ENCODE measurements around the gene AGAP2.

Gene AGAP2

DNA sequence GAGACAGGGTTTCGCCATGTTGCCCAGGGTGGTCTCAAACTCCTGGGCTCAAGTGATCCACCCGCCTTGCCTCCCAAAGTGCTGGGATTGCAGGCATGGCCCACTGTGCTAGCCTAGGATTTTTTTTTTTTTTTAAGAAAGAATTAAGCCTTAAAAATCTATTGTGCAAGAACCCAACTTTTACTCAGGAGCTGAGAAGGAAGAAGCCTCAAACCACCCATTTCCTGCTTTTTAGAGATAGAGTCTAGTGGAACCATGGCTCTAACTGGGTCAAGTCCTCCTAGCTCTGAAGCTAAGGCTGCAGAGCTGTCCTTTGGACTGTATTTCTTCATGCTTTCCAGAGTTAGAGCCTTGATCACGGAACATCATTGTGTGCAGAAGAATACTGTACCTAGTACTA is 42.7 kb upstream of the AGAP2 start:
- no peak overlapping the region for H3K4me3 ChIP-seq (ENCODE audit: low read length)
- TF ChIP-seq, protein P1, sequence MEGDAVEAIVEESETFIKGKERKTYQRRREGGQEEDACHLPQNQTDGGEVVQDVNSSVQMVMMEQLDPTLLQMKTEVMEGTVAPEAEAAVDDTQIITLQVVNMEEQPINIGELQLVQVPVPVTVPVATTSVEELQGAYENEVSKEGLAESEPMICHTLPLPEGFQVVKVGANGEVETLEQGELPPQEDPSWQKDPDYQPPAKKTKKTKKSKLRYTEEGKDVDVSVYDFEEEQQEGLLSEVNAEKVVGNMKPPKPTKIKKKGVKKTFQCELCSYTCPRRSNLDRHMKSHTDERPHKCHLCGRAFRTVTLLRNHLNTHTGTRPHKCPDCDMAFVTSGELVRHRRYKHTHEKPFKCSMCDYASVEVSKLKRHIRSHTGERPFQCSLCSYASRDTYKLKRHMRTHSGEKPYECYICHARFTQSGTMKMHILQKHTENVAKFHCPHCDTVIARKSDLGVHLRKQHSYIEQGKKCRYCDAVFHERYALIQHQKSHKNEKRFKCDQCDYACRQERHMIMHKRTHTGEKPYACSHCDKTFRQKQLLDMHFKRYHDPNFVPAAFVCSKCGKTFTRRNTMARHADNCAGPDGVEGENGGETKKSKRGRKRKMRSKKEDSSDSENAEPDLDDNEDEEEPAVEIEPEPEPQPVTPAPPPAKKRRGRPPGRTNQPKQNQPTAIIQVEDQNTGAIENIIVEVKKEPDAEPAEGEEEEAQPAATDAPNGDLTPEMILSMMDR (IDR thresholded peaks at IDR 0.05; ENCODE audit: insufficient read depth, low read depth, low read length, missing control alignments): no peak
- no peak for DNase-seq (ENCODE audit: low read depth)

DNA sequence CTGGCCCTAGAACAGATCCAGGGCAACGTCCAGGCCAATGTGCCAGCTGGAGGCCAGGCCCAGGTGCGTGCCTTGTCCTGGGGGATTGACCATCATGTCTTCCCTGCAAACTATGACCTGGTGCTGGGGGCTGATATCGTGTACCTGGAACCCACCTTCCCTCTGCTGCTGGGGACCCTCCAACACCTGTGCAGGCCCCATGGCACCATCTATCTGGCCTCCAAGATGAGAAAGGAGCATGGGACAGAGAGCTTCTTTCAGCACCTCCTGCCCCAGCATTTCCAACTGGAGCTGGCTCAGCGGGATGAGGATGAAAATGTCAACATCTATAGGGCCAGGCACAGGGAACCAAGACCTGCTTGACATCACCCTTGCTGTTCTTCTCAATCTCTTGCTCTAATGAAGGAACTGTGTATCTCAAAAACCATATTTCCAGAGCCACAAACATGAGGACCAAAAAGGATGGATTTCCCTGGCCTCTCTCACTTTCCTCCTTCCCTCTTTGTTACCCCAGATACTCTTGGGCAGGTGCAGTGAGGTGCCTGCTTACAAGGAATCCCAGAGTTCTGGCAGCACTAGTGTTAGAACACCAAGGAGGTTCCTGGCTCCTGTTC is 41.8 kb upstream of the AGAP2 start:
- no peak for DNase-seq (ENCODE audit: low read depth)
- TF ChIP-seq, protein P1 (IDR thresholded peaks at IDR 0.05; ENCODE audit: insufficient read depth, low read depth, low read length, missing control alignments): no peak
- no peak overlapping the region for H3K4me3 ChIP-seq (ENCODE audit: low read length)

DNA sequence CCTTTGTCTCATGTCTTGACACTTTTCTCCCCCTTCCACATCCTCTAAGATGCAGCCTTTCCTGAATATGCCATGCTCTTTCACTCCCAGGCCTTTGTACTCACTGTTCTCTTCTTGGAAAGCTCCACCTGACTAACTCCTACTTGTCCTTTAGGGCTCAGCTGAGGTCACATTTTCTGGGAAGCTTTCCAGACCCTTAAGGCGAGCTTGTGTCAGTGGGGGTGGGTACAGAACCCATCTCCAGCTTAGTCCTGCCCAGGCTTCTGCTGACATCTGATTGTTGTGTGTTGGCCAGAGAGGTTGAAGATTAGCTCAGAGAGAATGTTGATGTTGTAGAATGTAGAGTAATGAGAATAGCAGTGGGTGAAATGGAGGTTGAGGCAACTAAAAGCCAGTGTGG is 41.2 kb upstream of the AGAP2 start:
- no peak for DNase-seq (ENCODE audit: low read depth)
- TF ChIP-seq, protein P1 (IDR thresholded peaks at IDR 0.05; ENCODE audit: insufficient read depth, low read depth, low read length, missing control alignments): no peak
- H3K4me3 ChIP-seq (ENCODE audit: low read length): no peak overlapping the region

DNA sequence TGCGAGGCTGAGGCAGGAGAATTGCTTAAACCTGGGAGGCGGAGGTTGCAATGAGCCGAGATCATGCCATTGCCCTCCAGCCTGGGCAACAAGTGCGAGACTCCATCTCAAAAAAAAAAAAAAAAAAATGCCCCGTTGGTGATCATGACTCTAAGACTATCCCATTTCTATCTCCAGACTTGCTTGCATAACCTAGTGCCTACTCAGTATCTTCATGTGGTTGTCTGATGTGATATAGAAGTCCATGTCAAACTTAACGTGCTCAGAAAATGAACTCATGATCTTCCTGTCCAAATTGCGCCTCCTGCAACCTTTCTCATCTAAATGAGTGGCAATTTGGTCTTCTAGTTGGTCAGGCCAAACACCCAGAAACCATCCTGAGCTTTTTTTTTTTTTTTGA is 39.4 kb upstream of the AGAP2 start:
- TF ChIP-seq, protein P1 (IDR thresholded peaks at IDR 0.05; ENCODE audit: insufficient read depth, low read depth, low read length, missing control alignments): no peak
- no peak overlapping the region for H3K4me3 ChIP-seq (ENCODE audit: low read length)
- DNase-seq (ENCODE audit: low read depth): no peak

DNA sequence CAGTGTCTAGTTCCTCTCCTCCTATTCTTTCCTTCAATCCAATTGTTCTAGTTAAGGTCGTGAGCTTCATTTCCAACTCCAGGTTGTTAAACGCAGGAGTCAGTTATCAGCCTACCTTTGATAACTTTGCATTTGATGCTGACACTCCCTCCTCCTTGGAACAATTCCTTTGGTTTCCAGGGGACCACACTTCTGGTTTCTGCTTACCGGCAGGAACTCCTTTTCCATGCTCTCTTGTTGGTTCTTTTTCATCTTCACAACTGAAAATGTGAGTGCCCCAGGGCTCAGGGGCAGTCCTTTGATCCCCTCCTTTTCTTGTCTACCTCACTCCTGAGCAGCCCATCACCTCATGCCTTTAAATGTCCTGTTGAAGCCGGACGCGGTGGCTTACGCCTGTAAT is 38.8 kb upstream of the AGAP2 start:
- TF ChIP-seq, protein P1 (IDR thresholded peaks at IDR 0.05; ENCODE audit: insufficient read depth, low read depth, low read length, missing control alignments): no peak
- H3K4me3 ChIP-seq (ENCODE audit: low read length): no peak overlapping the region
- DNase-seq (ENCODE audit: low read depth): no peak

DNA sequence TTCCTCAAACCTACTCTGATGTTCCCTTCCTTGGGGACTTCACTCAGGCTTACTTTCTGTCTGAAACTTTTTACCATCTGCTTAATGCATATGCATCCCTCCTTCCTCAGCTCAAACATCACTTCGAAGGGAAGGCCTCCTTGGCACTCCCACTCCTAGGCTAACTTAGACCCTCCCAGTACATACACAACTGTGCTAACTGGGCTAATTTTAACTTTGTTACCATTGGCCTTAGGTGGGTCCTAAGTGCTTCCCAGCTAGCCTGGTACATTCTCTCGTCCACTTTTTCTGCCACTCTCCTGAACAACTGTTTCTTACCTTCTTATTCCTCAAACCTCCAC is 37.7 kb upstream of the AGAP2 start:
- DNase-seq (ENCODE audit: low read depth): no peak
- no peak overlapping the region for H3K4me3 ChIP-seq (ENCODE audit: low read length)
- TF ChIP-seq, protein P1 (IDR thresholded peaks at IDR 0.05; ENCODE audit: insufficient read depth, low read depth, low read length, missing control alignments): no peak

DNA sequence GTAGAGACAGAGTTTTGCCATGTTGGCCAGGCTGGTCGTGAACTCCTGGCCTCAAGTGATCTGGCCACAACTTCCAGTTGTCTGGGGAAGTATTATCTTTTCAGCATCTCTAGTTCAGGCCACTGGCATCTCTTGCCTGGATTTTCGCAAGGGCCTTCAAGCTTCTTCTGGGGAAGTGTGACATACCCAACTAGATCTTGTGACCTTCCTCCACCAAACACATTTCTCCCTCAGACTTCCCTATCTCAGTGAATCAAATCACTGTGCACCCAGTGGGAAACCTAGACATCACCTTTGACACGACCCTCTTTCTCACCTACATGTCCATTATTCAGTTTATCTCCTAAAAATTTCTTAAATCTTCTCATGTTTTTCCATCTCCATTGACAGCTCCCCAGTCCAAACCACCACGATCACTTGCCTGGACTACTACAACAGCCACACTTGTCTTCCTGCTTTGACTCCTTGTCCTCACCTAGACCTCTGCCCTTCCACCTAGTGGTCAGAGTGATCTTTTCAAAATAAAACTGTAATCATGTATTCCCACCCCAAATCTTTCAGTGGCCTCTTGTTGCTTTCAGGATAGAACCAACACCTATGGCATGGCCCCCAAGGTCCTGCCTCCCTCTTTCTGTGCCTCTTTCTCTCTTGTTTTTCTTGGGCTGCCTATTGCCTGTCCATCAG is 37.2 kb upstream of the AGAP2 start:
- no peak for DNase-seq (ENCODE audit: low read depth)
- TF ChIP-seq, protein P1 (IDR thresholded peaks at IDR 0.05; ENCODE audit: insufficient read depth, low read depth, low read length, missing control alignments): no peak
- H3K4me3 ChIP-seq (ENCODE audit: low read length): no peak overlapping the region
